Uterus (tissue), 2 donors: ENCODE results near the gene PGAP2.

ENCODE experiments used
- POLR2A ChIP-seq, 2 donors: fragments of 450-650 bp; IDR thresholded peaks; one replicate each; pipeline ENCODE4 v1.6.1; 2016; ENCODE audit warnings: antibody characterized with exemption in 2 of 2, mild to moderate bottlenecking in 1 of 2, moderate library complexity in 1 of 2
- TF ChIP-seq, protein P1 (sequence below), 4 experiments: fragments of 200-600 bp in 2 of 4; fragments of 450-650 bp in 2 of 4; sonication (generic) in 2 of 4; IDR thresholded peaks; one replicate each; pipeline ENCODE4 v1.5.1; 2016 to 2019; ENCODE audit warnings: antibody characterized with exemption in 4 of 4, mild to moderate bottlenecking in 2 of 4, moderate library complexity in 1 of 4

DNA sequence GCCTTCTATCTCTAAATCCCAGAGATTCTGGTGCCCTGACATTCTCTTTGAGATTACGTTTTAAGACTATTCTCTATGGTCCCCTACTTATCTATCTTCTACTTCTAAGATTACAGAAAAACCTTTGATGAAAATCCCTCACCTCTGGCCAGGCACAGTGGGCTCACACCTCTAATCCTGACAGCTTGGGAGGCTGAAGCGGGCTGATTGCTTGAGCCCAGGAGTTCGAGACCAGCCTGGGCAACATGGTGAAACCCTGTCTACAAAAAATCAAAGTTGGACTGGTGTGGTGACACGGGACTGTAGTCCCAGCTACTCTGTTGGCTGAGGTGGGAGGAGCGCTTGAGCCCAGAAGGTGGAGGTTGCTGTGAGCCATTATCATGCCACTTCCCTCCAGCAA, 25.4 kb upstream of the PGAP2 start:
- TF ChIP-seq, protein P1, sequence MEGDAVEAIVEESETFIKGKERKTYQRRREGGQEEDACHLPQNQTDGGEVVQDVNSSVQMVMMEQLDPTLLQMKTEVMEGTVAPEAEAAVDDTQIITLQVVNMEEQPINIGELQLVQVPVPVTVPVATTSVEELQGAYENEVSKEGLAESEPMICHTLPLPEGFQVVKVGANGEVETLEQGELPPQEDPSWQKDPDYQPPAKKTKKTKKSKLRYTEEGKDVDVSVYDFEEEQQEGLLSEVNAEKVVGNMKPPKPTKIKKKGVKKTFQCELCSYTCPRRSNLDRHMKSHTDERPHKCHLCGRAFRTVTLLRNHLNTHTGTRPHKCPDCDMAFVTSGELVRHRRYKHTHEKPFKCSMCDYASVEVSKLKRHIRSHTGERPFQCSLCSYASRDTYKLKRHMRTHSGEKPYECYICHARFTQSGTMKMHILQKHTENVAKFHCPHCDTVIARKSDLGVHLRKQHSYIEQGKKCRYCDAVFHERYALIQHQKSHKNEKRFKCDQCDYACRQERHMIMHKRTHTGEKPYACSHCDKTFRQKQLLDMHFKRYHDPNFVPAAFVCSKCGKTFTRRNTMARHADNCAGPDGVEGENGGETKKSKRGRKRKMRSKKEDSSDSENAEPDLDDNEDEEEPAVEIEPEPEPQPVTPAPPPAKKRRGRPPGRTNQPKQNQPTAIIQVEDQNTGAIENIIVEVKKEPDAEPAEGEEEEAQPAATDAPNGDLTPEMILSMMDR (IDR thresholded peaks at IDR 0.05), result no peak
- no peak for TF ChIP-seq POLR2A (IDR thresholded peaks at IDR 0.05)
